GM19025 (cell line): ENCODE results near the gene CCDC34.
"Not testable (repeated sequence)": the region's sequence is repeated elsewhere in the genome, so short reads cannot be mapped to it uniquely, and the experiment has no call there.

Source experiments
- ATAC-seq: cut with Tn5 transposase; IDR thresholded peaks from one replicate; pipeline ENCODE4 v1.9.1; 2021; ENCODE audit warnings: mild to moderate bottlenecking, low read depth, moderate library complexity; ENCODE audit not compliant: unreplicated experiment

CCDC34 gene

DNA sequence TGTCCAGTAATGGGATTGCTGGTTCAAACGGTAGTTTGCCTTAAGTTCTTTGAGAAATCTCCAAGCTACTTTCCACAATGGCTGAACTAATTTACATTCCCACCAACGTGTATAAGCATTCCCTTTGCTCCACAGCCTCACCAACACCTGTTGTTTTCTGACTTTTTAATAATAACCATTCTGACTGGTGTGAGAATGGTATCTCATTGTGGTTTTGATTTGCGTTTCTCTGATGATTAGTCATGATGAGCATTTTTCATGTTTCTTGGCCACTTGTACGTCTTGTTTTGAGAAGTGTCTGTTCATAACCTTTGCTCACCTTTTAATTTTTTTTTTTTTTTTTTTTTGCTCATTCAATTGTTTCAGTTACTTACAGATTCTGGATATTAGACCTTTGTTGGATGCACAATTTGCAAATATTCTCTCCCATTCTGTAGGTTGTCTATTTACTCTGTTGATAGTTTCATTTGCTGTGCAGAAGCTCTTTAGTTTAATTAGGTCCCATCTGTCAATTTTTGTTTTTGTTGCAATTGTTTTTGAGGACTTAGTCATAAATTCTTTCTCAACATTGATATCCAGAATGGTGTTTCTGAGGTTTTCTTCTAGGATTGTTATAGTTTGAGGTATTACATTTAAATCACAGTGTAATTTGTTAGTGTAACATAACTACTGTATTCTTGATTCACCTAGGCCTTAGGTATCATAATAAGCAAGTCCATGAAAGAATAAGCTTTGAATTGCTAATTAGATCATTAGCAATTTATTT is 33.0 kb downstream of the CCDC34 start:
- ATAC-seq = no peak

DNA sequence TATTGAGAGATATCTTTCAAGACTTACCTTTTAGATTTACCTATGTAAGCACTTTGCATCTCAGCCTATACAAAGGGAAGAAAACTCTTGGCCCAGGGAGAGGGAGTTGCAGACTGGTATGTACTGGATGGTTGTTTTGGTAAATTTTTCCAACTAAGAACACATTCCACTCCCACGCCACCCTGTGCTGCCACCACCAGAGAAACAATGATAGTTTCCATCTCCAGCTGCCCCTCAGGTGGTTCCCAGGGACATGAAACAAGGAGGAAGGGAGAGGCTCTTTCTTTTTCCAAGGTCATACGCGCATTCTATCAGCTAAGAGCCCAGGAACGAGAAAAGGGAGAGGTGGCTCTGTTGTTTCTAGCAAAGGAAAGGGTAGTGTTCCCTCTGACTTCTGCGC is 34.4 kb downstream of the CCDC34 start:
- no peak for ATAC-seq

DNA sequence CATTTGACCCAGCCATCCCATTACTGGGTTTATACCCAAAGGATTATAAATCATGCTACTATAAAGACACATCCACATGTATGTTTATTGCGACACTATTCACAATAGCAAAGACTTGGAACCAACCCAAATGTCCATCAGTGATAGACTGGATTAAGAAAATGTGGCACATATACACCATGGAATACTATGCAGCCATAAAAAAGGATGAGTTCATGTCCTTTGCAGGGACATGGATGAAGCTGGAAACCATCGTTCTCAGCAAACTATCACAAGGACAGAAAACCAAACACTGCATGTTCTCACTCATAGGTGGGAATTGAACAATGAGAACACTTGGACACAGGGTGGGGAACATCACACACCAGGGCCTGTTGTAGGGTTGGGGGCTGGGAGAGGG is 36.0 kb downstream of the CCDC34 start:
- ATAC-seq = not testable (repeated sequence)

DNA sequence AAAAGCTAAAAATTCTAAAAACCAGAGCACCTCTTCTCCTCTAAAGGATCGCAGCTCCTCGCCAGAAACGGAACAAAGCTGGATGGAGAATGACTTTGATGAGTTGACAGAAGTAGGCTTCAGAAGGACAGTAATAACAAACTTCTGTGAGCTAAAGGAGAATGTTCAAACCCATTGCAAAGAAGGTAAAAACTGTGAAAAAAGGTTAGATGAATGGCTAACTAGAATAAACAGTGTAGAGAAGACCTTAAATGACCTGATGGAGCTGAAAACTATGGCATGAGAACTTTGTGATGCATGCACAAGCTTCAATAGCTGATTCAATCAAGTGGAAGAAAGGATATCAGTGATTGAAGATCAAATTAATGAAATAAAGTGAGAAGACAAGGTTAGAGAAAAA is 40.8 kb downstream of the CCDC34 start:
- ATAC-seq = not testable (repeated sequence)

DNA sequence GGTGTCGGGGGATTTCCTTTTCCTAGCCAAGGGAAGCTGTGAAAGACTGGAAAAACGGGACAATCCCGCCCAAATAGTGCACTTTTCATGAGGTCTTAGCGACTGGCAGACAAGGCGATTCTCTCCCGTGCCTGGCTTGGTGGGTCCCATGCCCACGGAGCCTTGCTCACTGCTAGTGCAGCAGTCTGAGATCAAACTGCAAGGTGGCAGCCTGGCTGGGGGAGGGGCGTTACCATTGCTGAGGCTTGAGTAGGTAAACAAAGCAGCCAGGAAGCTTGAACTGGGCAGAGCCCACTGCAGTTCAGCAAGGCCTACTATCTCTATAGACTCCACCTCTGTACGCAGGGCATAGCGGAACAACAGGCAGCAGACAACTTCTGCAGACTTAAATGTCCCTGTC is 41.7 kb downstream of the CCDC34 start:
- not testable (repeated sequence) for ATAC-seq

DNA sequence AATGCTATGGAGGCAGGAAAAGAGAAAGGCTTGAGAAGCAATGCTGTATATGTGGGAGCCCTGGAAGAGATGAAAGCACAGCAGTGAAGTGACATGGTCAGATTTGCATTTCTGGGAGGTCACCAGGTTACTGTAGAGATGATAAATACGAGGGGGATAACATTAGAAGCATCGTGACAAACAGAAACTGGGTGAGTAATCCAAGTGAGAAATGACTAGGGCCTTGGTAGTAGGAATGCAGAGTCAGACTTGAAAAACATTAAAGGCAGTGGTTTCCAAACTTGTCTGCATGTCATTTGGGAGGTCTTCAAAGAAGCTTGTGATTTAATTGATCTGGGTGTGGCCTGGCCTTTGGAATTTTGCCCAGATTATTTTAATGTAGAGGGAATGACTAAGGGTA is 43.9 kb downstream of the CCDC34 start:
- ATAC-seq = peak; percentile 94

DNA sequence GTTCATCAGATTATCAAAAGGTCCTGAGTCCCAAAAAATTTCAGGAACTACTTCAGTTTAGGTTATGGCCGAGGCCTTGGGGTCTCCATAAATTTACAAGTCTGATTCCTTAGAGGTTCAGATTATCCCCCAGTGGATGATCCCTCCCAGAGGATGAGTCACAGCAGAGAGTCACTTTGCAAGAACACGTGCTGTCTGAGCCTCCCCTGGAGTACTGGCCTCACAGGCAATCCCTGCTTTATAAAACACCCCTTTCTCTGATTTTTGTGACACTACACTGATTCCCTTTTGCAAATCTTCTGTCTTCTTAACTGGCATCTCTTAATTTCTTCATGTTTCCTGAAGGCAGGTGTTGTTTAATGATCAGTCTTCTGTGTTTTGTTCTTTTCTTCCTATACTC is 45.3 kb downstream of the CCDC34 start:
- no peak for ATAC-seq

DNA sequence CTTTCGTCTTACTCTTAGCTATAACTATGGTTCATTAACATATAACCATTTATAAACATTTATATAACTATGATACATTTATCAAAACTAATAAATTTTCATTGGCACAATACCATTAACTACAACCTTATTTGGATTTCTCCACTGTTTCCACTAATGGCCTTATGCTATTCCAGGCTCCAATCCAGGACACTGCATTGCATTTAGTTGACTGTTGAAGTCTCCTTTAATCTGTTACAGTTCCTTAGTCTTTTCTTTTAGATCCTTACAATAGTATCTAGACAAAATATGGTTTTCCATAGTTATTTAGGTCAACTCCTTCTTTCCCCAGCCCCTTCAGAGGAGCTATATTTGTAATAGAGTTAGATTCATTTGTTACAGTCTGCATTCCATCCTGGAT is 47.2 kb downstream of the CCDC34 start:
- no peak for ATAC-seq

DNA sequence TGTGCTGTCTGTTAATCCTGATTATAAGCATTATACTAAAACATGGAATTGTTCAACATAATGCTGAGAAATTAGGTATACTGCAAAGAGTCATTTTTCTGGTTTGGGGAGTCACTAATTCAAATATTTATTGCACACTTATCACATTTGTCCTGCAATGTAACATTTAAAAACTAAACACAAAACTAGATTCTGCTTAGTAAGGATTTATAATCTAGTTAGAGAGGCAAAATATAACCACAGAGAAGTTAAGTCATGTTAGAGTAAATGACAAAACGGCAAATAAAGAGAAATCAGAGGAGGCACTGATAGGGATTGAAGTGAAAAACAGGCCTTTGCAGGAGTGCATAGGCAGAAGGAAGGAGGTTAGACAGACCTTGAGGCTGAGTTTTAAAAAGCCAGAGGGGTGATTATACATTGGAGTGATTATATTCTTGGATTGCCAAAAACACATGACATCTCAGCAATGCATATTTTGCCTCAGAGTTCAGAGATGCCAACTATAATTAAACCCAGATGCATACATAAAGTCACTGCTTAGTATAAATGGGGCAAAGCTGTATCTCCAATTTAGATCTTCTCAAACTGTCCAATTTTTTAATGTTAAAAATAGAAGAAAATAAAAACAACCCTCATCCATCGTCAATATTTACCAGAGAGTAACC is 49.7 kb downstream of the CCDC34 start:
- no peak for ATAC-seq

DNA sequence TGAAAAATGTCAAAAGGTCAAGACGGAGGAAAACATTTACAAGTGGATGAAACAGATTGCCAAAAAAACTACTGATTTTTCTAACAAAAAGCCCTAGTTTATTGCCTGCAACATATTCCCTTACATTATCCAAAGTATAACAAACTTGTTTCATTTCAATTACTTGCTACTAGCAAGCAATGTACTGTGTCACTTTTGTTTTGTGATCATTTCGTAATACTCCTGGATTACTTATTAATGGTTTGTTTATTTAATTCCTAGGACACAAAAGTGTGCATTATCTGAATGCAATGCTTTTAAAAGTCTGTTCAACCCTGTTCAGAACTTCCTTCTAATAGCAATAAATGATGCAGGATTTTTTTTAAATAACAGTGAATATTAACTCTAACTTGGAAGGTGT is 50.9 kb downstream of the CCDC34 start:
- no peak for ATAC-seq

DNA sequence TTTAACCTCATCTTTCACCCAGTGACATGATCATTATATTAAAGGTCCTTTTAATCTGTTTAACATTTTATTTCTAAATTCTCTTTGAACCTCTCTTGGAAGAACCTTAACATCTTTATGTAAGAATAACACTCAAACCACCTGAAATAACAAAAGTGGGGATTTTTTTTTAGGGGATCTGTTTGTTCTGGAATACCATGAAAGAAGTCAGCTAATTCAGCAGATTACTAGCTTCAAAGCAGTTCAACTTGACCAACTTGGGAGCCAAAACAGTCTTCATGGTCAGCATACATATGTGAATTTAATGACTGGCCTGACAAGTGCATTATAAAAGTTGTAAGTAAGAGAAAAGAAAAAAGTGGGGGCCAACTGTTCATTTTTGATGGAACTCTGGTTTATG is 52.3 kb downstream of the CCDC34 start:
- ATAC-seq = no peak

DNA sequence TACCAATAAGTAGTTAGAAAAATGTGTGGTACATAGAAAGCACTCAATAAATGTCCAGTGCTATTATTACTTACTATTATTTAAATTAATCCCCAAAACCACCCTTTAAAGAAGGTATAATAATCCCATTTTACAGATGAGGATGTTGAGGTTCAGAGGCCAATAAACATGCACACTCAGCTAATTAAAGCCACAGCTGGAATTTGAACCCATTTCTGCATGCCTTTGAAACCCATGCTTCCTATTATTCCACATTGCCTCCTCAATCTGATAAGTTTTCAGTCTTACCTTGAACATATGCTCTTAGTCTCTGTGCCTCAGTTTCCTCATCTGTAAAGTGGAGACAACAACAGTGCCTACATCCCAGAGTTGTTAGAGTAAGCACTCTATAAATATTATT is 52.8 kb downstream of the CCDC34 start:
- ATAC-seq = no peak

DNA sequence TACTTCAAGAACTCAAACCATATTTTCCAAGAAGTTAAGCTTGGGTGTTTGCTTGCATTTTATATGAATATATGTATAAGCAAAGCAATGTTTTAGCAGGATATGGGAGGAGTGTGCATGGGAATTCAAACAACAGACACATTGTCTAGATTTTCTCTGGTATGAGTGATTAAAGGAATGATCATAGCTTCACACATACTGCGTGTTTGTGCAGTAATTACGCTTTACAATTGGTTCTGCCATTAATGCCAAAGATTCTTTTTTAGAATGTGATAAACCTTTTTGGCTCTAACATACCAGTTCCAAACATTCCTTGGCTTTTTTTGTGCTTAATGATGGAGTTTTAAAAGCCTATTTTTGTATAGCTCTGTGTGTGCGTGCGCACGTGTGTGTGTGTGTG is 54.0 kb downstream of the CCDC34 start:
- ATAC-seq = no peak

DNA sequence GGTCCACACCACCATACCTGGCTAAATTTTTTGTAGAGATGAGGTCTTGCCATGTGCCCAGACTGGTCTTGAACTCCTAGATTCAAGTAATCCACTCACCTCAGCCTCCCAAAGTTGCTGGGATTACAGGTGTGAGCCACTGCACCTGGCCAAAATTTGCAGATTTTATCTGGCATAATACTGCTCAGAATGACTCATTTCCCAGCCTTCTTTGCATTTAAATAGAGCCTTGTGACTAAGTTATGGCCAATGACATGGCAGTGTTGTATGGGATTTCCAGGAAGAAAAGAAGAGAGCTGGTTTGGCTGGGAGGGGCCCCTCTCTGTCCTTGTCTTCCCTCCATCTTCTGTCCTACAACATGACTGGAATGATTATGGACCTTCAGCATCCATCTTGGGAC is 55.8 kb downstream of the CCDC34 start:
- no peak for ATAC-seq

DNA sequence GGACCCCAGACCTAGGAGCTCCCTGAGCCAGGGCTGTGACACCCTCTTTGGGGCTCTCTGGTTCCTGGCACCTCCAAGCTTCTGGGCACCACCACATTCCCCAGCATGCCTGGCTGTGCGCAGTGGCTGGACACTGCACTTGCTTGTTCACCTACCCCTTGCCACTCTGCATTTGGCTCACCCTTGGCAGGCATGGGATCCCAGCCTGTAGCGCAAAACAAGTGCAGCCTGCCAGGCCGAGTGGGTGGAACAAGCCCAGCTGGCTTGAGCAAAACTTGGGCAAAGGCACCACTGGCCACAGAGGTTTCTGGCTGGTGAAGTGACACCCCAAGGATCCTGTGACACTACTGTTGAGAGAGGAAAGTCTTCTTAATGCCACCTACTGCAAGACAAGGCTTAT is 57.3 kb downstream of the CCDC34 start:
- ATAC-seq = no peak

DNA sequence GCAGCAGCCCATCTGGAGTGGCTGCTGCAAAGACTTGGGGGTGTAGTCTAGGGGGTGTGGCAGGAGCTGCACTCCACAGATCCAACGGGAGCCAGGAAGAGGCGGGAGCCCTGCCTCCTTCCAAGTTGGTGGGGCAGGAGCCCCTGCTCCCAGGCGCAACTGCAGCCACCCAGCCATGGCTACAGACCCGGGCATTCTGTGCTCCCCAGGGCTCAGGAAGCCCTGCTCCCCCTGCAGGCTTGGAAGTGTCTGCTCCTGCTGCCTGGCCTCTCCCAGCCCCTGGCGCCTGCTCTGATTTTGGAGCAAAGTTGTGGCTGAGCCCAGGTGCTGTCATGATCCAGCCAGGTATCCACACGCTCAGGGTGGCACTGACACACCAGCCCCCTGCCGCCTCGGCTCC is 58.5 kb downstream of the CCDC34 start:
- ATAC-seq = no peak

DNA sequence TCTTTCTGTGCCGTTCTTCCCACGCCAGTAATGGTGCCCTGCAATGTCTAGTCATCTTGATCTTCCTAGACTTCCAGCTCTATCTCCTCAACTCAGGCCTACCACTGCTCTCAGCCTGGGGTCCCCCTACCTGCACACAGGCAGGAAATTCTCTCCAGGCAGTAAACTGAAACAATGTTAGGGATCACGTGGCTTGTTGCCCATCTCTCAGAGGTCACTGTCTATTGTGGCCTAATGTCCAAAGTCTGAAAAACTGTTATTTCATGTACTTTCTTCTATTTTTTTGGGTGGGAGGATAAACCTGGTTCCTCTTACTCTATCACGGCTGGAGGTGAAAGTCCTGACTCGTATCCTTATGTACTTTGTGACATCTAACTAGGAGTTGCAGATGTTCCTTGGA is 59.1 kb downstream of the CCDC34 start:
- no peak for ATAC-seq

DNA sequence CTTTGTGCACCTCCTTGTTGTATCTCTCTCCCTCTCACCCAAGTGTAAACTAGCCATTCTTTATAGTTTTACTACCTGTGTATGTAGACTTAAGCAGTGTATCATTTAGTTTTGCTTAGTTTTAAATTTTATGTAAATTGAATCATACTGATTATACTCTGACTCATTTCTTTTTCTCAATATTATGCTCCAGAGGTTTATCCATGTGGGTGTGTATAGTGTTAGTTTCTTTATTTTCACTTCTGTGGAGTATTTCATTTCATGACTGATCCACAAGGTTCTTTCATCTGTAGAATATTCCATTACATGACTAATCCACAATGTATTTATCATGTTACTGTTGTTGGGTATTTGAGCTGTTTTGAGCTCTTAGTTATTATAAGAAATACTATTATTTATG is 62.0 kb downstream of the CCDC34 start:
- ATAC-seq = no peak

DNA sequence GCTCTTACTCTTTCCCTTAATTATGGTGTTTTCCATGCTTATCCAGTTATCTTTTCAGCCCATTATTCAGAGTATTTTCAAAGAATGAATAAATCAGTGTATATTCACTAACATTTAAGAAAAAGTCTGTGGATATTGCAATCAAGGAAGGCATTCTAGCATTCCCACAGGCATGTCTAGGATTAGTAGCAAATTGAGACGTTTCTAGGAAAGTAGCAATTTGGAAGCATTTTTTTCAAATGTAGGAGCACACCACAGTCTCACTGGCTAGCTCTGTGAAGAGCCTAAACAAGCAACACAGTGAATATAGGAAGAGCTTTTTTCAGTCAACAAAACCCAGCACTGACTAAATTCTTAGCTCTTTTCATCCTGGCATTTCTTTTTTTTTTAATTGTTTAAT is 65.4 kb downstream of the CCDC34 start:
- no peak for ATAC-seq

DNA sequence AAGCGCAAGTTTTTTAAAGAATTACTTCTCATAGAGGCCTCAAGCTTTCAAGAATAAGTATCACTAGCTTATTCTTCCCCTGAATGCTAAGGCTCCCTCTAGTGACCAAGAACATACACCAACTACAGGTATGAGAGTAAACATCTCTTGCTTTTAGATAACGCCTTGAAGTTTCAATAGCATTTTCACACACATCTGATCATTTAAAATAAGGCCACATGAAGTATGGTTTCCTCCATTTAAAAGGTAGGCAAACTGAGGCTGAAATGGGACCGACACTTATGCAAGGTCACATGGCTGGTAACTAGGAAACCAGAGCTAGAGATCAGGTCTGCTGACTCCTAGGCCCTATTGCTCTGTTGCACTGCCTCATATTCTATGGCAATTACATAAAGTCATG is 66.5 kb downstream of the CCDC34 start:
- ATAC-seq = peak; percentile 72

DNA sequence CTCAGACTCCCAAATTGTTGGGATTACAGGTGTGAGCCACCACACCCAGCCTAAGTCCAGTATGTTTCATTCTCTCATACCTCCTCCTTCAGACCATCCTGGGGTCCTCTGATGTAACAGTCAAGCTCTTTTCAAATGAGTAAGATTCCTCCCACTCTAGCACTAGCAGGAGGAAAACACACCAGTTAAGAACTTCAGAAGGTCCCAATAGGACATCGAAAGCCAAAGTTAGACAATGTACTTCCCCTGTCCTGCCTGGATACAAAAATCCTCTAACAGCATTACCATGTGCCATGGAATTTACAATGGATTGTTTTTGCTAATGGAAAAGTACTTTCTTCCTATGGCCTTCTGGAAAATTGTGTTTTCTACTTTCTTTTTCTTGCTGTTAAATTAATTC is 67.1 kb downstream of the CCDC34 start:
- no peak for ATAC-seq

DNA sequence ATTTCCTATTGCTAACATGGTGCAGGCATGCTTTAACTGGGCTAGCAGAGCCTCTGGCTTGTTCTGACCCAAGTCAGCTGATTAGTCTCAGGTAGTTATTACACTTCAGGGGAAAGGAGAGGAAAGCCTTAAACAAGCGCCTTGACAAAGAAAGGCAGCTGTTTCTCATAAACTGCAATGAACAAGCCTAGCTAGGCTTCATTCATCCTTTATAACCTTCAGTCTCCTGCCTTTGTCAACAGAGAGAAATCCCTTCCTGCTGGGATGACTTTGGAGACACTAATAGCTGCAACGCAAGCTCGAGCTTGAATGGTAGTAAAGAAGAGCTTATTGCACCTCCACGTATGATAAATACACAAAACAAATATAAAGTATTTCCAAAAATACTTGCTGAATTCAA is 68.4 kb downstream of the CCDC34 start:
- no peak for ATAC-seq
